Measurements from ENCODE around the gene ASAP2. TPM values are rescaled to one million over a fixed set of nuclear protein-coding genes. Genes with fewer than 3 reads are reported as not detected.

ASAP2 gene
- total RNA-seq, 1 experiment from 2014 or later: 25.2 TPM

DNA sequence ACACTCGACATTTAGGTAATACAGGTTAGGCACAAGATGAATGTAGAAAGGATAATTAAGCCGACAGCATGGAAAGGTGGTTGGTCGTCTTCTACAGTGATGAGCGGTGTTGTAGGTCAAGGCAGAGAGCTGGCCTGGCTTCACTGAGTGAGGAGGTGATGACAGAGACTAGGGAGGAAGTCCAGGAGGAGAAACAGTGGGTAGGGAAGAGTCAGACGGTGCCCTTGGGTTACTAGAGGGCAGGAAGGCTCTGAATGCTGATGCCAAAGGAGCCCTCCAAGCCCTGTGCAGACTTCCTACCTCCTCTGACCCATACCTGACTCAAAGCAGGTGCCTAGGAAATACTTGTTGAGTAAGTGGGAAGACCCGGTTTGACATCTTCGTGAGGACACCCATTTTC is 116.0 kb downstream of the ASAP2 start:
- Histone ChIP-seq H3K9me3 (ENCODE audit: low read length) (no peaks in the 10 kb centered on the region), H3K79me2 (ENCODE audit: low read length) (peaks cover 16% of the 10 kb centered on the region), H4K20me1 (ENCODE audit: low read length) (no peaks in the 10 kb centered on the region), H3K4me1 (ENCODE audit: insufficient read depth, low read length) (peaks cover 12% of the 10 kb centered on the region), H3K4me3 (ENCODE audit: low read length) (no peak overlapping the region), H3K4me2 (ENCODE audit: low read length) (no peak overlapping the region), H3K27me3 (ENCODE audit: low read length) (no peaks in the 10 kb centered on the region), H3F3A (ENCODE audit: low read length, unreplicated experiment) (no peaks in the 10 kb centered on the region), H3K27ac (ENCODE audit: low read length) (no peak overlapping the region), H3K9ac (ENCODE audit: low read length) (no peak overlapping the region), H2AFZ (ENCODE audit: low read length) (no peak overlapping the region), H3K36me3 (ENCODE audit: low read depth, low read length) (peaks cover 60% of the 10 kb centered on the region), H3K9me2 (replicated peaks; ENCODE audit: low read length) (no peaks in the 10 kb centered on the region)
- ATAC-seq (no peak), DNase-seq (no peak)
- no TSS peak for BruUV-seq (replicated peaks)
- intact Hi-C loops (cut with micrococcal nuclease): no loop called here
- ChIA-PET POLR2A (ENCODE audit: unreplicated experiment) (no interaction called here), CTCF (no interaction called here)
- TF ChIP-seq EZH2 (IDR thresholded peaks at IDR 0.05; ENCODE audit: low read length, unreplicated experiment) (no peak), EZH2phosphoT487 (IDR thresholded peaks at IDR 0.05; ENCODE audit: borderline replicate concordance, low read length) (no peak)
- TF ChIP-seq, protein P1, sequence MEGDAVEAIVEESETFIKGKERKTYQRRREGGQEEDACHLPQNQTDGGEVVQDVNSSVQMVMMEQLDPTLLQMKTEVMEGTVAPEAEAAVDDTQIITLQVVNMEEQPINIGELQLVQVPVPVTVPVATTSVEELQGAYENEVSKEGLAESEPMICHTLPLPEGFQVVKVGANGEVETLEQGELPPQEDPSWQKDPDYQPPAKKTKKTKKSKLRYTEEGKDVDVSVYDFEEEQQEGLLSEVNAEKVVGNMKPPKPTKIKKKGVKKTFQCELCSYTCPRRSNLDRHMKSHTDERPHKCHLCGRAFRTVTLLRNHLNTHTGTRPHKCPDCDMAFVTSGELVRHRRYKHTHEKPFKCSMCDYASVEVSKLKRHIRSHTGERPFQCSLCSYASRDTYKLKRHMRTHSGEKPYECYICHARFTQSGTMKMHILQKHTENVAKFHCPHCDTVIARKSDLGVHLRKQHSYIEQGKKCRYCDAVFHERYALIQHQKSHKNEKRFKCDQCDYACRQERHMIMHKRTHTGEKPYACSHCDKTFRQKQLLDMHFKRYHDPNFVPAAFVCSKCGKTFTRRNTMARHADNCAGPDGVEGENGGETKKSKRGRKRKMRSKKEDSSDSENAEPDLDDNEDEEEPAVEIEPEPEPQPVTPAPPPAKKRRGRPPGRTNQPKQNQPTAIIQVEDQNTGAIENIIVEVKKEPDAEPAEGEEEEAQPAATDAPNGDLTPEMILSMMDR (conservative IDR thresholded peaks at IDR 0.05; ENCODE audit: low read depth, low read length): no peak

- no peaks in the 10 kb centered on the region for H3F3A ChIP-seq (ENCODE audit: low read length, unreplicated experiment)
- H3K9me2 ChIP-seq (replicated peaks; ENCODE audit: low read length): no peaks in the 10 kb centered on the region
- peaks cover 60% of the 10 kb centered on the region for H3K36me3 ChIP-seq (ENCODE audit: low read depth, low read length)
- no peak overlapping the region for H3K4me2 ChIP-seq (ENCODE audit: low read length)
- no peaks in the 10 kb centered on the region for H3K9me3 ChIP-seq (ENCODE audit: low read length)
- no peak overlapping the region for H3K4me3 ChIP-seq (ENCODE audit: low read length)
- no peak overlapping the region for H3K27ac ChIP-seq (ENCODE audit: low read length)
- DNase-seq: no peak
- intact Hi-C loops (cut with micrococcal nuclease): no loop called here
- ATAC-seq: no peak
- H2AFZ ChIP-seq (ENCODE audit: low read length): no peak overlapping the region
- CTCF ChIA-PET: no interaction called here
- H3K27me3 ChIP-seq (ENCODE audit: low read length): no peaks in the 10 kb centered on the region
- TF ChIP-seq EZH2 (IDR thresholded peaks at IDR 0.05; ENCODE audit: low read length, unreplicated experiment) (no peak), EZH2phosphoT487 (IDR thresholded peaks at IDR 0.05; ENCODE audit: borderline replicate concordance, low read length) (no peak)
- TF ChIP-seq, protein P1 (conservative IDR thresholded peaks at IDR 0.05; ENCODE audit: low read depth, low read length): no peak
- no TSS peak for BruUV-seq (replicated peaks)
- 0 out of 2 replicates have a peak, but pooled peaks cover 6% of the 10 kb centered on the region for H3K79me2 ChIP-seq (ENCODE audit: low read length)
- no peaks in the 10 kb centered on the region for H4K20me1 ChIP-seq (ENCODE audit: low read length)
- POLR2A ChIA-PET (ENCODE audit: unreplicated experiment): no interaction called here
- H3K9ac ChIP-seq (ENCODE audit: low read length): no peak overlapping the region
- H3K4me1 ChIP-seq (ENCODE audit: insufficient read depth, low read length): peaks cover 14% of the 10 kb centered on the region
Observed at GRCh38 chr2:9325428-9325827, 118.8 kb downstream of the ASAP2 start.

- H2AFZ ChIP-seq (ENCODE audit: low read length): no peak overlapping the region
- H3K27me3 ChIP-seq (ENCODE audit: low read length): no peaks in the 10 kb centered on the region
- ChIA-PET CTCF (no interaction called here), POLR2A (ENCODE audit: unreplicated experiment) (no interaction called here)
- H3K36me3 ChIP-seq (ENCODE audit: low read depth, low read length): peaks cover 49% of the 10 kb centered on the region
- BruUV-seq (replicated peaks): no TSS peak
- intact Hi-C loops (cut with micrococcal nuclease): no loop called here
- ATAC-seq: no peak
- H3K9me2 ChIP-seq (replicated peaks; ENCODE audit: low read length): no peaks in the 10 kb centered on the region
- TF ChIP-seq EZH2phosphoT487 (IDR thresholded peaks at IDR 0.05; ENCODE audit: borderline replicate concordance, low read length): no peak
- TF ChIP-seq, protein P1 (conservative IDR thresholded peaks at IDR 0.05; ENCODE audit: low read depth, low read length): no peak
- no peak for DNase-seq
- peaks cover 14% of the 10 kb centered on the region for H3K4me1 ChIP-seq (ENCODE audit: insufficient read depth, low read length)
- no peaks in the 10 kb centered on the region for H4K20me1 ChIP-seq (ENCODE audit: low read length)
- 0 out of 2 replicates have a peak, but pooled peaks cover 5% of the 10 kb centered on the region for H3K79me2 ChIP-seq (ENCODE audit: low read length)
- no peak overlapping the region for H3K4me3 ChIP-seq (ENCODE audit: low read length)
- no peak overlapping the region for H3K27ac ChIP-seq (ENCODE audit: low read length)
- no peak overlapping the region for H3K4me2 ChIP-seq (ENCODE audit: low read length)
- no peaks in the 10 kb centered on the region for H3K9me3 ChIP-seq (ENCODE audit: low read length)
- no peak overlapping the region for H3K9ac ChIP-seq (ENCODE audit: low read length)
- no peaks in the 10 kb centered on the region for H3F3A ChIP-seq (ENCODE audit: low read length, unreplicated experiment)
Observed at GRCh38 chr2:9326975-9327374, 120.4 kb downstream of the ASAP2 start.
